ENCODE measurements around the gene ZNF385C.

Gene ZNF385C

GRCh38 chr17:42090964-42091790 is 7.1 kb downstream of the ZNF385C start:
- Histone ChIP-seq H3K4me3 (no peak overlapping the region), H3K36me3 (no peaks in the 10 kb centered on the region), H3K4me1 (no peaks in the 10 kb centered on the region), H3K27ac (no peak overlapping the region), H3K9me3 (no peaks in the 10 kb centered on the region), H3K27me3 (peaks cover 0 to 56% of the 10 kb centered on the region in 2 donors)
- intact Hi-C loops (cut with DNase I; ENCODE audit: low total_unique reads) = no loop called here
- DNase-seq = no peak
- TF ChIP-seq CTCF (IDR thresholded peaks at IDR 0.05) = no peak

GRCh38 chr17:42088736-42089135 is 9.5 kb downstream of the ZNF385C start:
- Histone ChIP-seq H3K36me3 (no peaks in the 10 kb centered on the region), H3K4me1 (no peaks in the 10 kb centered on the region), H3K9me3 (no peaks in the 10 kb centered on the region), H3K4me3 (no peak overlapping the region), H3K27ac (no peak overlapping the region), H3K27me3 (peaks cover 0 to 45% of the 10 kb centered on the region in 2 donors)
- no peak for TF ChIP-seq CTCF (IDR thresholded peaks at IDR 0.05)
- no peak for DNase-seq
- intact Hi-C loops (cut with DNase I; ENCODE audit: low total_unique reads) = no loop called here

GRCh38 chr17:42087736-42088705 is 10.3 kb downstream of the ZNF385C start:
- H3K27ac ChIP-seq = no peak overlapping the region
- peaks cover 0 to 45% of the 10 kb centered on the region in 2 donors for H3K27me3 ChIP-seq
- H3K9me3 ChIP-seq = no peaks in the 10 kb centered on the region
- H3K36me3 ChIP-seq = no peaks in the 10 kb centered on the region
- DNase-seq = no peak
- intact Hi-C loops (cut with DNase I; ENCODE audit: low total_unique reads) = no loop called here
- TF ChIP-seq CTCF (IDR thresholded peaks at IDR 0.05) = no peak
- no peak overlapping the region for H3K4me3 ChIP-seq
- no peaks in the 10 kb centered on the region for H3K4me1 ChIP-seq

GRCh38 chr17:42087042-42087701 is 11.1 kb downstream of the ZNF385C start:
- H3K27ac ChIP-seq = no peak overlapping the region
- no peaks in the 10 kb centered on the region for H3K4me1 ChIP-seq
- no peak overlapping the region for H3K4me3 ChIP-seq
- DNase-seq = no peak
- H3K9me3 ChIP-seq = no peaks in the 10 kb centered on the region
- H3K27me3 ChIP-seq = peaks cover 0 to 47% of the 10 kb centered on the region in 2 donors
- intact Hi-C loops (cut with DNase I; ENCODE audit: low total_unique reads) = no loop called here
- no peaks in the 10 kb centered on the region for H3K36me3 ChIP-seq
- no peak for TF ChIP-seq CTCF (IDR thresholded peaks at IDR 0.05)

GRCh38 chr17:42081516-42082129 is 16.6 kb downstream of the ZNF385C start:
- H3K27ac ChIP-seq = no peak overlapping the region
- intact Hi-C loops (cut with DNase I; ENCODE audit: low total_unique reads) = no loop called here
- TF ChIP-seq CTCF (IDR thresholded peaks at IDR 0.05) = no peak
- no peak overlapping the region for H3K4me3 ChIP-seq
- H3K4me1 ChIP-seq = no peaks in the 10 kb centered on the region
- no peaks in the 10 kb centered on the region for H3K9me3 ChIP-seq
- no peaks in the 10 kb centered on the region for H3K36me3 ChIP-seq
- no peak for DNase-seq
- peaks cover 0 to 33% of the 10 kb centered on the region in 2 donors for H3K27me3 ChIP-seq
